ENCODE measurements around the gene GPC6.

DNA sequence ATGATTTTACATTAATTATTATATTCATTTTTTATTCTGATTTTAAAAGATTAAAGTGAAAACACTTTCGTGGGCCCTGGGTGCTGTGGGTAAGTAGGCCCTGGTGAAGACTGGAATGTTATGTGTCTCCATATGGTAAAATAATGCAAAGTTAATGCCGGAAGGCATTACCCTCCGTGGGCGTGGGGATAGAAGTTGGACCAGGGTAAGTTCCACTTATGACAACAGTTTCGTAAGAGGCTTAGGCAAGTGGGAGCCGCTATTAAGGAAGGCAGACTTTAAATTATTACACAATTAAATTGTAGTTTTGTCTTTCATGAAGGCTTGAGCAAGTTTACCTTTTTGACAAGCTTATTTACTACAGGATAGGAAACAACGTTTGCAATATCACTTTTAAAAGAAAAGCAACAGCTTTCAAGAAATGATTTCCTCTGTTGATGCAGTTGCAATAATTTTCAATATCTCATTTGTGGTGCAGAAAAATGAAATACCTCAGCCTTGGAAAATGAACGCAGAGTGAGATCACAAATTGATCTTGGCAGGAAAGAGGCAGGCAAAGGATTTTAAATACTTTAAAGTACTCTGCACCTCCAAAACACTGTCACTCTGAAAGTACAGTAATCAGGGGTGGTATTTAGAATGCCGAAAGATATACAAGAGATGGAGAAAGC, 942.3 kb downstream of the GPC6 start:
- TF ChIP-seq, protein P1, sequence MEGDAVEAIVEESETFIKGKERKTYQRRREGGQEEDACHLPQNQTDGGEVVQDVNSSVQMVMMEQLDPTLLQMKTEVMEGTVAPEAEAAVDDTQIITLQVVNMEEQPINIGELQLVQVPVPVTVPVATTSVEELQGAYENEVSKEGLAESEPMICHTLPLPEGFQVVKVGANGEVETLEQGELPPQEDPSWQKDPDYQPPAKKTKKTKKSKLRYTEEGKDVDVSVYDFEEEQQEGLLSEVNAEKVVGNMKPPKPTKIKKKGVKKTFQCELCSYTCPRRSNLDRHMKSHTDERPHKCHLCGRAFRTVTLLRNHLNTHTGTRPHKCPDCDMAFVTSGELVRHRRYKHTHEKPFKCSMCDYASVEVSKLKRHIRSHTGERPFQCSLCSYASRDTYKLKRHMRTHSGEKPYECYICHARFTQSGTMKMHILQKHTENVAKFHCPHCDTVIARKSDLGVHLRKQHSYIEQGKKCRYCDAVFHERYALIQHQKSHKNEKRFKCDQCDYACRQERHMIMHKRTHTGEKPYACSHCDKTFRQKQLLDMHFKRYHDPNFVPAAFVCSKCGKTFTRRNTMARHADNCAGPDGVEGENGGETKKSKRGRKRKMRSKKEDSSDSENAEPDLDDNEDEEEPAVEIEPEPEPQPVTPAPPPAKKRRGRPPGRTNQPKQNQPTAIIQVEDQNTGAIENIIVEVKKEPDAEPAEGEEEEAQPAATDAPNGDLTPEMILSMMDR (IDR thresholded peaks at IDR 0.05): no peak
- TF ChIP-seq POLR2A (IDR thresholded peaks at IDR 0.05): no peak
